Measurements from ENCODE around the gene PRDM16.

The PRDM16 gene

DNA sequence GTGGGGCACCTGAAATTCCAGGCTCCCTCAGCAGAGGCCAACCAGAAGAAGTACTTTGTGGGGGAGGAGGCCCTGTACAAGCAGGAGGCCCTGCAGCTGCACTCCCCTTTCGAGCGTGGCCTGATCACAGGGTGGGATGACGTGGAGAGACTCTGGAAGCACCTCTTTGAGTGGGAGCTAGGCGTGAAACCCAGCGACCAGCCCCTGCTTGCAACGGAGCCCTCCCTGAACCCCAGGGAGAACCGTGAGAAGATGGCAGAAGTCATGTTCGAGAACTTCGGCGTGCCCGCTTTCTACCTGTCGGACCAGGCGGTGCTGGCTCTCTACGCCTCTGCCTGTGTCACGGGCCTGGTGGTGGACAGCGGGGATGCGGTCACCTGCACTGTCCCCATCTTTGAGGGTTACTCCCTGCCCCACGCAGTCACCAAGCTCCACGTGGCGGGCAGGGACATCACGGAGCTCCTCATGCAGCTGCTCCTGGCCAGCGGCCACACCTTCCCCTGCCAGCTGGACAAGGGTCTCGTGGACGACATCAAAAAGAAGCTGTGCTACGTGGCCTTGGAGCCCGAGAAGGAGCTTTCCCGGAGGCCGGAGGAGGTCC is 47.1 kb upstream of the PRDM16 start:
- Histone ChIP-seq H3K36me3 (ENCODE audit: control insufficient read depth in 1 of 2, insufficient read depth in 2 of 2, low read depth in 1 of 2, low read length in 2 of 2) (no peaks in the 10 kb centered on the region), H3K4me3 (ENCODE audit: insufficient read depth in 1 of 2, low read depth in 1 of 2, low read length in 2 of 2) (peak overlapping the region in 1 of 2 experiments; percentile 1), H3K18ac (ENCODE audit: low read depth in 1 of 2, low read length in 2 of 2) (no peak overlapping the region), H2BK15ac (ENCODE audit: low read depth, poor library complexity, severe bottlenecking) (no peak overlapping the region), H3K9me3 (ENCODE audit: control insufficient read depth, low read length) (no peaks in the 10 kb centered on the region), H2BK120ac (ENCODE audit: low read depth, low read length) (no peak overlapping the region), H4K8ac (ENCODE audit: low read length) (no peak overlapping the region), H2BK12ac (ENCODE audit: low read length in 2 of 2) (no peak overlapping the region), H3K9ac (ENCODE audit: low read length) (no peak overlapping the region), H3K4me1 (ENCODE audit: control insufficient read depth, insufficient read depth, low read depth, low read length) (no peaks in the 10 kb centered on the region), H3K4me2 (ENCODE audit: low read length, poor library complexity, severe bottlenecking) (no peak overlapping the region), H3K14ac (ENCODE audit: low read length in 2 of 2) (no peak overlapping the region), H3K79me1 (replicated peaks; ENCODE audit: low read length, poor library complexity, severe bottlenecking) (no peaks in the 10 kb centered on the region), H3K4ac (ENCODE audit: low read depth in 1 of 2, low read length in 2 of 2) (no peak overlapping the region), H2BK5ac (ENCODE audit: low read depth, low read length, poor library complexity, severe bottlenecking) (no peak overlapping the region), H4K91ac (ENCODE audit: low read length) (no peak overlapping the region), H2AFZ (ENCODE audit: low read depth, low read length) (no peak overlapping the region), H3K27ac (ENCODE audit: low read length, poor library complexity, severe bottlenecking) (no peak overlapping the region), H3K27me3 (ENCODE audit: control insufficient read depth in 1 of 2, insufficient read depth in 1 of 2, low read length in 2 of 2) (peaks cover 0 to 27% of the 10 kb centered on the region in 2 experiments), H3K23ac (ENCODE audit: low read length in 2 of 2) (no peak overlapping the region), H2AK5ac (ENCODE audit: low read length, severe bottlenecking) (no peak overlapping the region)
- DNase-seq, result no peak
- WGBS, result 85% methylated on average over 28 of the region's 28 CpGs

- Histone ChIP-seq H3K79me1 (replicated peaks; ENCODE audit: low read length, poor library complexity, severe bottlenecking) (no peaks in the 10 kb centered on the region), H2BK120ac (ENCODE audit: low read depth, low read length) (no peak overlapping the region), H3K9me3 (ENCODE audit: control insufficient read depth, low read length) (no peaks in the 10 kb centered on the region), H4K91ac (ENCODE audit: low read length) (no peak overlapping the region), H3K4ac (ENCODE audit: low read depth in 1 of 2, low read length in 2 of 2) (no peak overlapping the region), H2BK5ac (ENCODE audit: low read depth, low read length, poor library complexity, severe bottlenecking) (no peak overlapping the region), H2BK12ac (ENCODE audit: low read length in 2 of 2) (no peak overlapping the region), H3K9ac (ENCODE audit: low read length) (no peak overlapping the region), H2BK15ac (ENCODE audit: low read depth, poor library complexity, severe bottlenecking) (no peak overlapping the region), H3K14ac (ENCODE audit: low read length in 2 of 2) (no peak overlapping the region), H2AFZ (ENCODE audit: low read depth, low read length) (no peak overlapping the region), H3K23ac (ENCODE audit: low read length in 2 of 2) (no peak overlapping the region), H3K18ac (ENCODE audit: low read depth in 1 of 2, low read length in 2 of 2) (no peak overlapping the region), H3K27me3 (ENCODE audit: control insufficient read depth in 1 of 2, insufficient read depth in 1 of 2, low read length in 2 of 2) (peaks cover 0 to 30% of the 10 kb centered on the region in 2 experiments), H3K4me1 (ENCODE audit: control insufficient read depth, insufficient read depth, low read depth, low read length) (no peaks in the 10 kb centered on the region), H2AK5ac (ENCODE audit: low read length, severe bottlenecking) (no peak overlapping the region), H3K4me3 (ENCODE audit: insufficient read depth in 1 of 2, low read depth in 1 of 2, low read length in 2 of 2) (no peak overlapping the region), H3K27ac (ENCODE audit: low read length, poor library complexity, severe bottlenecking) (no peak overlapping the region), H4K8ac (ENCODE audit: low read length) (no peak overlapping the region), H3K4me2 (ENCODE audit: low read length, poor library complexity, severe bottlenecking) (no peak overlapping the region), H3K36me3 (ENCODE audit: control insufficient read depth in 1 of 2, insufficient read depth in 2 of 2, low read depth in 1 of 2, low read length in 2 of 2) (no peaks in the 10 kb centered on the region)
- 74% methylated on average over 18 of the region's 18 CpGs for WGBS
- DNase-seq, result no peak
Measured at GRCh38 chr1:3022511-3022973, 46.5 kb upstream of the PRDM16 start.

GRCh38 chr1:3022976-3023375 is 46.0 kb upstream of the PRDM16 start:
- Histone ChIP-seq H4K8ac (ENCODE audit: low read length) (no peak overlapping the region), H3K27ac (ENCODE audit: low read length, poor library complexity, severe bottlenecking) (no peak overlapping the region), H3K27me3 (ENCODE audit: control insufficient read depth in 1 of 2, insufficient read depth in 1 of 2, low read length in 2 of 2) (peaks cover 0 to 26% of the 10 kb centered on the region in 2 experiments), H2BK5ac (ENCODE audit: low read depth, low read length, poor library complexity, severe bottlenecking) (no peak overlapping the region), H2AFZ (ENCODE audit: low read depth, low read length) (no peak overlapping the region), H2BK120ac (ENCODE audit: low read depth, low read length) (no peak overlapping the region), H3K18ac (ENCODE audit: low read depth in 1 of 2, low read length in 2 of 2) (no peak overlapping the region), H3K4me1 (ENCODE audit: control insufficient read depth, insufficient read depth, low read depth, low read length) (no peaks in the 10 kb centered on the region), H3K4ac (ENCODE audit: low read depth in 1 of 2, low read length in 2 of 2) (no peak overlapping the region), H3K36me3 (ENCODE audit: control insufficient read depth in 1 of 2, insufficient read depth in 2 of 2, low read depth in 1 of 2, low read length in 2 of 2) (no peaks in the 10 kb centered on the region), H3K14ac (ENCODE audit: low read length in 2 of 2) (no peak overlapping the region), H3K79me1 (replicated peaks; ENCODE audit: low read length, poor library complexity, severe bottlenecking) (no peaks in the 10 kb centered on the region), H4K91ac (ENCODE audit: low read length) (no peak overlapping the region), H3K4me2 (ENCODE audit: low read length, poor library complexity, severe bottlenecking) (no peak overlapping the region), H3K4me3 (ENCODE audit: insufficient read depth in 1 of 2, low read depth in 1 of 2, low read length in 2 of 2) (no peak overlapping the region), H2AK5ac (ENCODE audit: low read length, severe bottlenecking) (no peak overlapping the region), H2BK15ac (ENCODE audit: low read depth, poor library complexity, severe bottlenecking) (no peak overlapping the region), H3K9me3 (ENCODE audit: control insufficient read depth, low read length) (no peaks in the 10 kb centered on the region), H3K9ac (ENCODE audit: low read length) (no peak overlapping the region), H2BK12ac (ENCODE audit: low read length in 2 of 2) (no peak overlapping the region), H3K23ac (ENCODE audit: low read length in 2 of 2) (no peak overlapping the region)
- WGBS, result 89% methylated on average over 14 of the region's 14 CpGs
- DNase-seq, result no peak

- H3K4me3 ChIP-seq (ENCODE audit: insufficient read depth in 1 of 2, low read depth in 1 of 2, low read length in 2 of 2), result no peak overlapping the region
Measured at GRCh38 chr1:3024019-3024418, 45.0 kb upstream of the PRDM16 start.

More at GRCh38 chr1:3024019-3024418, 45.0 kb upstream of the PRDM16 start:
- H3K23ac ChIP-seq (ENCODE audit: low read length in 2 of 2), result no peak overlapping the region
- H2BK120ac ChIP-seq (ENCODE audit: low read depth, low read length), result no peak overlapping the region
- 82% methylated on average over 9 of the region's 9 CpGs for WGBS
- H3K4me2 ChIP-seq (ENCODE audit: low read length, poor library complexity, severe bottlenecking), result no peak overlapping the region
- no peak for DNase-seq
- H2BK15ac ChIP-seq (ENCODE audit: low read depth, poor library complexity, severe bottlenecking), result no peak overlapping the region
- H4K8ac ChIP-seq (ENCODE audit: low read length), result no peak overlapping the region
- no peak overlapping the region for H2BK12ac ChIP-seq (ENCODE audit: low read length in 2 of 2)
- H2AK5ac ChIP-seq (ENCODE audit: low read length, severe bottlenecking), result no peak overlapping the region
- no peaks in the 10 kb centered on the region for H3K36me3 ChIP-seq (ENCODE audit: control insufficient read depth in 1 of 2, insufficient read depth in 2 of 2, low read depth in 1 of 2, low read length in 2 of 2)
- no peaks in the 10 kb centered on the region for H3K4me1 ChIP-seq (ENCODE audit: control insufficient read depth, insufficient read depth, low read depth, low read length)
- H3K9me3 ChIP-seq (ENCODE audit: control insufficient read depth, low read length), result no peaks in the 10 kb centered on the region
- H3K18ac ChIP-seq (ENCODE audit: low read depth in 1 of 2, low read length in 2 of 2), result no peak overlapping the region
- H3K27ac ChIP-seq (ENCODE audit: low read length, poor library complexity, severe bottlenecking), result no peak overlapping the region
- H2AFZ ChIP-seq (ENCODE audit: low read depth, low read length), result no peak overlapping the region
- H3K79me1 ChIP-seq (replicated peaks; ENCODE audit: low read length, poor library complexity, severe bottlenecking), result no peaks in the 10 kb centered on the region
- no peak overlapping the region for H3K9ac ChIP-seq (ENCODE audit: low read length)
- H2BK5ac ChIP-seq (ENCODE audit: low read depth, low read length, poor library complexity, severe bottlenecking), result no peak overlapping the region
- H3K27me3 ChIP-seq (ENCODE audit: control insufficient read depth in 1 of 2, insufficient read depth in 1 of 2, low read length in 2 of 2), result peaks cover 0 to 32% of the 10 kb centered on the region in 2 experiments
- no peak overlapping the region for H3K4ac ChIP-seq (ENCODE audit: low read depth in 1 of 2, low read length in 2 of 2)
- no peak overlapping the region for H4K91ac ChIP-seq (ENCODE audit: low read length)
- H3K14ac ChIP-seq (ENCODE audit: low read length in 2 of 2), result no peak overlapping the region
